K562 (cell line): Measurements from ENCODE around the gene TMEM39A. TPM values are rescaled to one million over a fixed set of nuclear protein-coding genes. Genes with fewer than 3 reads are reported as not detected.

Experiments used
- ATAC-seq: fragments of 200-7000 bp; cut with Tn5 transposase; 3 replicates; pipeline ENCODE4 v1.9.1; 2020; ENCODE audit warnings: moderate library complexity
- BruUV-seq: library from RNA; stranded (reverse); fragments of 400-500 nt; replicated peaks from 2 replicates; lab custom pipeline; 2021; lab: Mats Ljungman, UMichigan
- CTCF ChIA-PET: fragments of 300-600 bp; formaldehyde crosslinking; extraction: SDS; loops from one replicate; lab custom pipeline; 2021; ENCODE audit warnings: low intra/inter-chr PET ratio; lab: Yijun Ruan, JAX
- POLR2A ChIA-PET: fragments of 300-600, 350-650 bp; sonication (Branson Sonifier 250); formaldehyde crosslinking; extraction: SDS; loops from one replicate; lab custom pipeline; 2021; ENCODE audit warnings: antibody characterized with exemption, inconsistent platforms; lab: Yijun Ruan, JAX
- DNase-seq, 4 experiments: peaks; one replicate each; pipeline versions ENCODE4 v3.0.0 to v3.0.0-alpha.2; 2011 to 2018; ENCODE audit warnings: low spot score in 3 of 4, mixed read lengths in 3 of 4; ENCODE audit errors: extremely low read depth in 1 of 4
- FAIRE-seq: peaks from 2 replicates; lab custom pipeline; 2011; peaks lifted over from hg19 to GRCh38; lab: Jason Lieb, UNC
- H2AFZ ChIP-seq: 2 replicates; pipeline ENCODE4 v1.6.0; 2011; ENCODE audit warnings: low read depth, low read length, control low read depth, inconsistent platforms
- H3K27ac ChIP-seq: fragments of 200-600 bp; 3 replicates; pipeline ENCODE4 v1.8.0; 2011; ENCODE audit warnings: low read depth, mild to moderate bottlenecking, control low read depth, inconsistent platforms, low read length, moderate library complexity, mixed read lengths; ENCODE audit errors: extremely low read depth
- H3K27me3 ChIP-seq, 2 experiments: fragments of 300-600 bp in 1 of 2; 2 replicates in 1 of 2; 3 replicates in 1 of 2; pipeline versions ENCODE4 v1.6.0 to v1.8.0; 2011; ENCODE audit warnings: inconsistent platforms in 2 of 2, low read length in 2 of 2, mild to moderate bottlenecking in 1 of 2, mixed read lengths in 1 of 2, moderate library complexity in 1 of 2; ENCODE audit not compliant: control insufficient read depth in 2 of 2, insufficient read depth in 2 of 2
- H3K36me3 ChIP-seq: fragments of 300-600 bp; 3 replicates; pipeline ENCODE4 v1.8.0; 2011; ENCODE audit warnings: mild to moderate bottlenecking, low read length, inconsistent platforms; ENCODE audit not compliant: control insufficient read depth, insufficient read depth
- H3K4me1 ChIP-seq, 2 experiments: fragments of 200-600 bp in 1 of 2; replicated peaks in 1 of 2; 2 replicates in 1 of 2; 3 replicates in 1 of 2; pipeline versions ENCODE4 v1.5.1 to v1.8.0; 2011; ENCODE audit warnings: inconsistent platforms in 2 of 2, low read length in 2 of 2, mild to moderate bottlenecking in 1 of 2, mixed read lengths in 1 of 2, moderate library complexity in 1 of 2; ENCODE audit not compliant: control insufficient read depth in 2 of 2, insufficient read depth in 2 of 2
- H3K4me2 ChIP-seq: 2 replicates; pipeline ENCODE4 v1.6.1; 2011; ENCODE audit warnings: low read length, control low read depth, inconsistent platforms, mixed read lengths; ENCODE audit not compliant: insufficient read depth
- H3K4me3 ChIP-seq: fragments of 200-600 bp; sonication (generic), shearing (Covaris generic); 2 replicates; pipeline ENCODE4 v1.5.1; 2016; ENCODE audit warnings: control low read depth, inconsistent platforms
- H3K79me2 ChIP-seq: fragments of 200-600 bp; 3 replicates; pipeline ENCODE4 v1.8.0; 2011; ENCODE audit warnings: low read length, inconsistent platforms; ENCODE audit not compliant: control insufficient read depth, insufficient read depth
- H3K9ac ChIP-seq, 2 experiments: 2 replicates each; pipeline versions ENCODE4 v1.6.0 to v1.6.1; 2011; ENCODE audit warnings: low read depth in 2 of 2, low read length in 2 of 2, control low read depth in 1 of 2, inconsistent platforms in 1 of 2, mild to moderate bottlenecking in 1 of 2, mixed read lengths in 1 of 2; ENCODE audit not compliant: insufficient read depth in 1 of 2
- H3K9me1 ChIP-seq: one replicate; pipeline ENCODE4 v1.6.0; 2011; ENCODE audit warnings: inconsistent platforms, mild to moderate bottlenecking, low read length, moderate library complexity; ENCODE audit not compliant: control insufficient read depth, insufficient read depth
- H3K9me3 ChIP-seq: replicated peaks from 2 replicates; pipeline ENCODE4 v1.5.1; 2011; ENCODE audit warnings: low read depth, low read length, inconsistent platforms; ENCODE audit not compliant: control insufficient read depth, insufficient read depth
- H4K20me1 ChIP-seq: replicated peaks from 2 replicates; pipeline ENCODE4 v1.6.1; 2011; ENCODE audit warnings: low read length, inconsistent platforms, mixed read lengths; ENCODE audit not compliant: control insufficient read depth, insufficient read depth
- BCOR ChIP-seq: fragments of 450-650 bp; IDR thresholded peaks from 2 replicates; pipeline ENCODE4 v1.6.1; 2016
- ELF4 ChIP-seq: fragments of 450-650 bp; formaldehyde crosslinking; IDR thresholded peaks from 2 replicates; pipeline ENCODE4 v1.4.0; 2022; ENCODE audit warnings: missing genetic modification characterization
- ETV1 ChIP-seq: fragments of 450-650 bp; conservative IDR thresholded peaks from 2 replicates; pipeline ENCODE4 v1.6.1; 2016; ENCODE audit warnings: missing genetic modification characterization, control low read depth, low read depth, missing compliant biosample characterization
- MYBL2 ChIP-seq, 2 experiments: fragments of 450-650 bp in 1 of 2; sonication (generic) in 1 of 2; formaldehyde crosslinking in 1 of 2; IDR thresholded peaks; 2 replicates each; pipeline versions ENCODE4 v1.6.1 to v1.8.1; 2017 to 2022; ENCODE audit warnings: borderline replicate concordance in 1 of 2, inconsistent platforms in 1 of 2, low read depth in 1 of 2, mild to moderate bottlenecking in 1 of 2, missing genetic modification reagents in 1 of 2, moderate library complexity in 1 of 2
- SAFB2 ChIP-seq: fragments of 200-400 bp; formaldehyde crosslinking; IDR thresholded peaks from 2 replicates; pipeline ENCODE4 v1.6.1; 2018; ENCODE audit warnings: borderline replicate concordance, low read length, low read depth, moderate library complexity; ENCODE audit not compliant: severe bottlenecking
- STAG1 ChIP-seq: sonication (generic); formaldehyde crosslinking; IDR thresholded peaks from 2 replicates; pipeline ENCODE4 v1.5.0; 2020; ENCODE audit warnings: missing genetic modification reagents, borderline replicate concordance
- ZNF764 ChIP-seq: fragments of 250-450 bp; sonication (Bioruptor Pico); IDR thresholded peaks from 2 replicates; pipeline ENCODE4 v1.4.0; 2020; ENCODE audit warnings: low read depth, mild to moderate bottlenecking, moderate library complexity
- ZNF766 ChIP-seq: fragments of 200-800 bp; sonication (Bioruptor generic); conservative IDR thresholded peaks from 2 replicates; pipeline ENCODE4 v1.6.1; 2016; ENCODE audit warnings: missing genetic modification characterization, missing compliant biosample characterization
- WGBS: fragments of 100-300 bp; shearing (Covaris generic); methylation state at CpG from one replicate; pipeline ENCODE4 v1.1.6; 2016; ENCODE audit warnings: low coverage, mixed read lengths; ENCODE audit not compliant: insufficient coverage; ENCODE audit errors: missing lambda C conversion rate; 5-methylcytosine and 5-hydroxymethylcytosine counted together
- in situ Hi-C: fragments of 300-500 bp; cut with MboI; formaldehyde crosslinking; loops from 4 replicates; pipeline ENCODE4 v1.15.0; 2018; ENCODE audit warnings: inconsistent platforms, mixed read lengths
- intact Hi-C: fragments of 100-400 bp; cut with micrococcal nuclease; formaldehyde crosslinking; loops from 2 replicates; pipeline ENCODE4 v1.14.2; 2022
- polyA plus RNA-seq, 8 experiments: library from polyadenylated mRNA; depleted of rRNA in 4 of 8; stranded (reverse) in 5 of 8; unstranded in 3 of 8; fragments of >200 nt; fragmentation: Nextera tagmentation in 2 of 8; fragmentation: Illumina TruSeq in 1 of 8; extraction: Ambion mirVana in 2 of 8; extraction: Trizol in 1 of 8; gene quantifications; 2 replicates each; pipeline versions ENCODE4 v1.2.1 to v1.2.3, GENCODE V29; 2011 to 2014; ENCODE audit warnings: inconsistent platforms in 1 of 8, missing spikeins in 1 of 8
- total RNA-seq, 7 experiments: library from RNA; depleted of rRNA in 6 of 7; stranded (reverse); fragments of >200 nt in 6 of 7; fragmentation: Illumina TruSeq in 2 of 7; extraction: Trizol in 2 of 7; gene quantifications; 2 replicates each; pipeline versions ENCODE4 v1.2.1 to v1.2.3, GENCODE V29; 2011 to 2021; ENCODE audit warnings: low replicate concordance in 1 of 7
- TF ChIP-seq, protein P1 (sequence below): fragments of 250-450 bp; sonication (Bioruptor Pico); IDR thresholded peaks from 2 replicates; pipeline ENCODE4 v1.5.0; 2021; ENCODE audit warnings: mild to moderate bottlenecking, borderline replicate concordance
- TF ChIP-seq, protein P2 (sequence below): fragments of 250-450 bp; sonication (Bioruptor Pico); IDR thresholded peaks from 2 replicates; pipeline ENCODE4 v1.8.0; 2022; ENCODE audit warnings: moderate library complexity, mild to moderate bottlenecking, inconsistent platforms

Gene TMEM39A
- total and polyA plus RNA-seq, 9 of the 15 experiments (the other 6 are each of a cell fraction or from before 2014, with no cell fraction given) = 12.0 to 41.5 (median 15.4) TPM

- H3K9ac ChIP-seq = no peak overlapping the region
- no peak overlapping the region for H2AFZ ChIP-seq
- FAIRE-seq (no peak), DNase-seq (no peak)
- H3K79me2 ChIP-seq = no peaks in the 10 kb centered on the region
- POLR2A ChIA-PET = interaction anchor here (0.8 kb wide), 1 partner anchor 16 kb away, joined by 4 read pairs; no protein-coding TSS in a partner anchor
- no peaks in the 10 kb centered on the region for H4K20me1 ChIP-seq
- no peak overlapping the region for H3K4me2 ChIP-seq
- no peaks in the 10 kb centered on the region for H3K9me1 ChIP-seq
- CTCF ChIA-PET = no interaction called here
- TF ChIP-seq ZNF764 (CRISPR knock-in tag) (no peak), SAFB2 (no peak), BCOR (no peak), ELF4 (no peak), STAG1 (CRISPR knock-in tag) (no peak), ETV1 (tag) (no peak), MYBL2 (IDR thresholded peaks at IDR 0.05; ENCODE audit: low read depth) (no peak), MYBL2 (CRISPR knock-in tag; IDR thresholded peaks at IDR 0.05; ENCODE audit: borderline replicate concordance) (no peak), ZNF766 (CRISPR knock-in tag) (no peak)
- TF ChIP-seq, protein P1, sequence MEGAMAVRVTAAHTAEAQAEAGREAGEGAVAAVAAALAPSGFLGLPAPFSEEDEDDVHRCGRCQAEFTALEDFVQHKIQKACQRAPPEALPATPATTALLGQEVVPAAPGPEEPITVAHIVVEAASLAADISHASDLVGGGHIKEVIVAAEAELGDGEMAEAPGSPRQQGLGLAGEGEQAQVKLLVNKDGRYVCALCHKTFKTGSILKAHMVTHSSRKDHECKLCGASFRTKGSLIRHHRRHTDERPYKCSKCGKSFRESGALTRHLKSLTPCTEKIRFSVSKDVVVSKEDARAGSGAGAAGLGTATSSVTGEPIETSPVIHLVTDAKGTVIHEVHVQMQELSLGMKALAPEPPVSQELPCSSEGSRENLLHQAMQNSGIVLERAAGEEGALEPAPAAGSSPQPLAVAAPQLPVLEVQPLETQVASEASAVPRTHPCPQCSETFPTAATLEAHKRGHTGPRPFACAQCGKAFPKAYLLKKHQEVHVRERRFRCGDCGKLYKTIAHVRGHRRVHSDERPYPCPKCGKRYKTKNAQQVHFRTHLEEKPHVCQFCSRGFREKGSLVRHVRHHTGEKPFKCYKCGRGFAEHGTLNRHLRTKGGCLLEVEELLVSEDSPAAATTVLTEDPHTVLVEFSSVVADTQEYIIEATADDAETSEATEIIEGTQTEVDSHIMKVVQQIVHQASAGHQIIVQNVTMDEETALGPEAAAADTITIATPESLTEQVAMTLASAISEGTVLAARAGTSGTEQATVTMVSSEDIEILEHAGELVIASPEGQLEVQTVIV = no peak
- TF ChIP-seq, protein P2, sequence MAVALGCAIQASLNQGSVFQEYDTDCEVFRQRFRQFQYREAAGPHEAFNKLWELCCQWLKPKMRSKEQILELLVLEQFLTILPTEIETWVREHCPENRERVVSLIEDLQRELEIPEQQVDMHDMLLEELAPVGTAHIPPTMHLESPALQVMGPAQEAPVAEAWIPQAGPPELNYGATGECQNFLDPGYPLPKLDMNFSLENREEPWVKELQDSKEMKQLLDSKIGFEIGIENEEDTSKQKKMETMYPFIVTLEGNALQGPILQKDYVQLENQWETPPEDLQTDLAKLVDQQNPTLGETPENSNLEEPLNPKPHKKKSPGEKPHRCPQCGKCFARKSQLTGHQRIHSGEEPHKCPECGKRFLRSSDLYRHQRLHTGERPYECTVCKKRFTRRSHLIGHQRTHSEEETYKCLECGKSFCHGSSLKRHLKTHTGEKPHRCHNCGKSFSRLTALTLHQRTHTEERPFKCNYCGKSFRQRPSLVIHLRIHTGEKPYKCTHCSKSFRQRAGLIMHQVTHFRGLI (CRISPR knock-in tag) = no peak
- TF ChIP-seq, all 486 proteins: peak for 0
- H3K4me1 ChIP-seq = no peaks in the 10 kb centered on the region
- in situ Hi-C loops = no loop called here
- 100% methylated on average over 2 of the region's 2 CpGs for WGBS
- no peak for ATAC-seq
- no peaks in the 10 kb centered on the region for H3K27me3 ChIP-seq
- H3K4me3 ChIP-seq = no peak overlapping the region
- intact Hi-C loops = no loop called here
- H3K36me3 ChIP-seq = peaks cover 61% of the 10 kb centered on the region
- H3K27ac ChIP-seq = no peak overlapping the region
- H3K9me3 ChIP-seq = no peaks in the 10 kb centered on the region
- no TSS peak for BruUV-seq
These were observed 22.1 kb upstream of the TMEM39A start for GRCh38 chr3:119485563-119485962.
